Liver (tissue), 9 donors: ENCODE measurements around the gene DNAH8. TPM values are rescaled to one million over a fixed set of nuclear protein-coding genes. Genes with fewer than 3 reads are reported as not detected.

Experiments
- DNase-seq: peaks from one replicate; pipeline ENCODE4 v3.0.0-alpha.2; 2017; ENCODE audit warnings: low spot score
- H3K27ac ChIP-seq, 2 donors: one replicate each; pipeline ENCODE4 v1.7.0; 2013; ENCODE audit warnings: inconsistent platforms in 2 of 2, low read length in 2 of 2, control low read depth in 1 of 2, low read depth in 1 of 2, mild to moderate bottlenecking in 1 of 2
- H3K27me3 ChIP-seq, 4 donors: one replicate each; pipeline versions ENCODE4 v1.6.1 to v1.7.0; 2013; ENCODE audit warnings: low read length in 3 of 4, inconsistent platforms in 1 of 4, mild to moderate bottlenecking in 1 of 4, moderate library complexity in 1 of 4; ENCODE audit not compliant: control insufficient read depth in 4 of 4, insufficient read depth in 4 of 4
- H3K36me3 ChIP-seq, 4 donors: one replicate each; pipeline versions ENCODE4 v1.6.1 to v1.7.0; 2013; ENCODE audit warnings: low read length in 3 of 4, mild to moderate bottlenecking in 3 of 4, low read depth in 1 of 4, moderate library complexity in 1 of 4; ENCODE audit not compliant: control insufficient read depth in 4 of 4, insufficient read depth in 3 of 4
- H3K4me1 ChIP-seq, 4 donors: one replicate each; pipeline versions ENCODE4 v1.6.1 to v1.7.0; 2013; ENCODE audit warnings: low read length in 3 of 4, mild to moderate bottlenecking in 3 of 4, moderate library complexity in 1 of 4; ENCODE audit not compliant: control insufficient read depth in 4 of 4, insufficient read depth in 4 of 4
- H3K4me3 ChIP-seq, 3 donors: one replicate each; pipeline versions ENCODE4 v1.6.1 to v1.7.0; 2013; ENCODE audit warnings: low read length in 3 of 3, control low read depth in 1 of 3, low read depth in 1 of 3, mild to moderate bottlenecking in 1 of 3
- H3K9ac ChIP-seq, 2 donors: one replicate each; pipeline ENCODE4 v1.7.0; 2013; ENCODE audit warnings: low read length in 2 of 2, mild to moderate bottlenecking in 2 of 2, moderate library complexity in 2 of 2, control low read depth in 1 of 2, low read depth in 1 of 2
- H3K9me3 ChIP-seq, 4 donors: one replicate each; pipeline versions ENCODE4 v1.6.1 to v1.7.0; 2013; ENCODE audit warnings: low read length in 3 of 4; ENCODE audit not compliant: control insufficient read depth in 4 of 4
- ATF3 ChIP-seq: IDR thresholded peaks from 2 replicates; pipeline ENCODE4 v1.6.1; 2016; ENCODE audit warnings: antibody characterized with exemption
- CTCF ChIP-seq: fragments of 150-350 bp; IDR thresholded peaks from 2 replicates; pipeline ENCODE4 v1.5.1; 2017; ENCODE audit warnings: improper control_type of control experiment, low read depth, low read length; ENCODE audit not compliant: missing input control
- EGR1 ChIP-seq, 2 donors: IDR thresholded peaks; 2 replicates each; pipeline ENCODE4 v1.6.1; 2016 to 2018; ENCODE audit warnings: antibody characterized with exemption in 2 of 2, low read depth in 2 of 2
- FOXA1 ChIP-seq: IDR thresholded peaks from 2 replicates; pipeline ENCODE4 v1.6.1; 2016; ENCODE audit warnings: antibody characterized with exemption
- GABPA ChIP-seq, 2 donors: IDR thresholded peaks in 1 of 2; conservative IDR thresholded peaks in 1 of 2; 2 replicates each; pipeline ENCODE4 v1.6.1; 2016; ENCODE audit warnings: antibody characterized with exemption in 2 of 2, mild to moderate bottlenecking in 1 of 2, moderate library complexity in 1 of 2
- HNF4A ChIP-seq, 2 donors: conservative IDR thresholded peaks; 2 replicates each; pipeline ENCODE4 v1.6.1; 2016; ENCODE audit warnings: antibody characterized with exemption in 2 of 2, mild to moderate bottlenecking in 2 of 2
- HNF4G ChIP-seq: IDR thresholded peaks from 2 replicates; pipeline ENCODE4 v1.6.1; 2016; ENCODE audit warnings: antibody characterized with exemption
- JUND ChIP-seq, 2 donors: IDR thresholded peaks; 2 replicates each; pipeline ENCODE4 v1.6.1; 2016; ENCODE audit warnings: antibody characterized with exemption in 2 of 2
- NR2F2 ChIP-seq: IDR thresholded peaks from 2 replicates; pipeline ENCODE4 v1.6.1; 2016; ENCODE audit warnings: antibody characterized with exemption
- RAD21 ChIP-seq, 2 donors: IDR thresholded peaks; 2 replicates each; pipeline ENCODE4 v1.6.1; 2016; ENCODE audit warnings: antibody characterized with exemption in 2 of 2, mild to moderate bottlenecking in 2 of 2
- RXRA ChIP-seq, 2 donors: IDR thresholded peaks; 2 replicates each; pipeline ENCODE4 v1.6.1; 2017 to 2018; ENCODE audit warnings: antibody characterized with exemption in 2 of 2, mild to moderate bottlenecking in 1 of 2
- SP1 ChIP-seq: IDR thresholded peaks from 2 replicates; pipeline ENCODE4 v1.6.1; 2018; ENCODE audit warnings: antibody characterized with exemption, mild to moderate bottlenecking
- TAF1 ChIP-seq: conservative IDR thresholded peaks from 2 replicates; pipeline ENCODE4 v1.6.1; 2016; ENCODE audit warnings: antibody characterized with exemption, mild to moderate bottlenecking
- YY1 ChIP-seq: IDR thresholded peaks from 2 replicates; pipeline ENCODE4 v1.6.1; 2016; ENCODE audit warnings: antibody characterized with exemption, mild to moderate bottlenecking
- WGBS: extraction: QIAGEN DNeasy Blood & Tissue Kit; methylation state at CpG from one replicate; pipeline ENCODE4 v1.1.7; 2013; 5-methylcytosine and 5-hydroxymethylcytosine counted together
- polyA plus RNA-seq, 2 donors: library from polyadenylated mRNA; stranded (reverse) in 1 of 2; unstranded in 1 of 2; fragments of 200-250 nt in 1 of 2; fragments of >200 nt in 1 of 2; fragmentation: Nextera tagmentation in 1 of 2; extraction: Ambion mirVana in 1 of 2; gene quantifications; one replicate each; pipeline versions ENCODE4 v1.2.1 to v1.2.3, GENCODE V29; 2013 to 2015
- total RNA-seq, 2 donors: library from RNA; depleted of rRNA; stranded (reverse); fragments of >200 nt; gene quantifications; one replicate each; pipeline ENCODE4 v1.2.3, GENCODE V29; 2014
- TF ChIP-seq, protein P1 (sequence below): IDR thresholded peaks from 2 replicates; pipeline ENCODE4 v1.6.1; 2016; ENCODE audit warnings: antibody characterized with exemption
- TF ChIP-seq, protein P2 (sequence below): IDR thresholded peaks from 2 replicates; pipeline ENCODE4 v1.6.1; 2016; ENCODE audit warnings: antibody characterized with exemption, mild to moderate bottlenecking
- donor health status: healthy.
- donor health status: healthy.
- donor health status: healthy.
- donor health status: healthy.
- donor health status: healthy.

The DNAH8 gene
- total and polyA plus RNA-seq, 4 donors, result under 0.01 to 0.05 TPM; not detected in 2

DNA sequence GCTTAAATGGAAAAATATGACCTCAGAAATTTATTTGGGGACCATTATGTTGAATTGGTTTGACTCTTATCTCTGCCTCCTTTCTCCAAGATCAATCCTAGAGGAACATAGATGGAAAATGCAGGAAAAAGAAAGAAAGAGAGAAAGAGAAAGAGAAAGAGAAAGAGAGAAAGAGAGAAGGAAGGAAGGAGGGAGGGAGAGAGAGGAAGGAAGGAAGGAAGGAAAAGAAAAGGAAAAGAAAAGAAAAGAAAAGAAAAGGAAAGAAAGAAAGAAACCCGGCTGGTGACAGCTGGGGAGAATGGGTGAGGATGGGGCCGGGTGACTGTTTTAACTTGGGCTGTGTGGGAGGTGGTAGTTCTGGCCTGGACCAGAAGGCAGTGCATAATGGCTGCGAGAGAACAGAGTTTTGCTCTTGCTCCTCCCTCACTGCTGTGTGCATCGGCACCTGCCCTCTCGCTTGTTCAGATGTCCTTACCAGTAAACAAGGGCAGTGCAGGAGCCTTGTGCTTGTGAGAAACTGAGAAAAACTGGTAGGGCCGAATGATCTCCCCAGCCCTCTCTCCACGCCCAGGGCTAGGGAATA lies 36.8 kb upstream of the DNAH8 start:
- no peak overlapping the region for H3K4me3 ChIP-seq
- no peak for DNase-seq
- H3K9ac ChIP-seq, result no peak overlapping the region
- peaks cover 5 to 36% (median 13%) of the 10 kb centered on the region in 4 donors for H3K36me3 ChIP-seq
- TF ChIP-seq RAD21 (IDR thresholded peaks at IDR 0.05) (no peak), EGR1 (IDR thresholded peaks at IDR 0.05; ENCODE audit: low read depth in 2 of 2) (no peak), JUND (IDR thresholded peaks at IDR 0.05) (no peak), FOXA1 (no peak), NR2F2 (no peak)
- no peak overlapping the region for H3K27ac ChIP-seq
- WGBS, result 87% methylated on average over 7 of the region's 7 CpGs
- no peaks in the 10 kb centered on the region for H3K9me3 ChIP-seq
- no peaks in the 10 kb centered on the region for H3K27me3 ChIP-seq
- H3K4me1 ChIP-seq, result no peaks in the 10 kb centered on the region

GRCh38 chr6:38679668-38680067 lies 35.4 kb upstream of the DNAH8 start:
- H3K36me3 ChIP-seq, result peaks cover 7 to 34% (median 13%) of the 10 kb centered on the region in 4 donors
- H3K4me3 ChIP-seq, result no peak overlapping the region
- 99% methylated on average over 1 of the region's 1 CpG for WGBS
- no peaks in the 10 kb centered on the region for H3K27me3 ChIP-seq
- no peak overlapping the region for H3K9ac ChIP-seq
- H3K27ac ChIP-seq, result no peak overlapping the region
- no peaks in the 10 kb centered on the region for H3K9me3 ChIP-seq
- TF ChIP-seq FOXA1 (no peak), JUND (IDR thresholded peaks at IDR 0.05) (no peak), RXRA (IDR thresholded peaks at IDR 0.05) (no peak), RAD21 (IDR thresholded peaks at IDR 0.05) (no peak), GABPA (IDR thresholded peaks at IDR 0.05 in 1 of 2, conservative IDR thresholded peaks at IDR 0.05 in 1 of 2) (no peak), SP1 (no peak), ATF3 (no peak), HNF4A (conservative IDR thresholded peaks at IDR 0.05) (no peak), TAF1 (no peak), EGR1 (IDR thresholded peaks at IDR 0.05; ENCODE audit: low read depth in 2 of 2) (no peak), HNF4G (no peak), NR2F2 (no peak), YY1 (no peak), CTCF (no peak)
- TF ChIP-seq, protein P1, sequence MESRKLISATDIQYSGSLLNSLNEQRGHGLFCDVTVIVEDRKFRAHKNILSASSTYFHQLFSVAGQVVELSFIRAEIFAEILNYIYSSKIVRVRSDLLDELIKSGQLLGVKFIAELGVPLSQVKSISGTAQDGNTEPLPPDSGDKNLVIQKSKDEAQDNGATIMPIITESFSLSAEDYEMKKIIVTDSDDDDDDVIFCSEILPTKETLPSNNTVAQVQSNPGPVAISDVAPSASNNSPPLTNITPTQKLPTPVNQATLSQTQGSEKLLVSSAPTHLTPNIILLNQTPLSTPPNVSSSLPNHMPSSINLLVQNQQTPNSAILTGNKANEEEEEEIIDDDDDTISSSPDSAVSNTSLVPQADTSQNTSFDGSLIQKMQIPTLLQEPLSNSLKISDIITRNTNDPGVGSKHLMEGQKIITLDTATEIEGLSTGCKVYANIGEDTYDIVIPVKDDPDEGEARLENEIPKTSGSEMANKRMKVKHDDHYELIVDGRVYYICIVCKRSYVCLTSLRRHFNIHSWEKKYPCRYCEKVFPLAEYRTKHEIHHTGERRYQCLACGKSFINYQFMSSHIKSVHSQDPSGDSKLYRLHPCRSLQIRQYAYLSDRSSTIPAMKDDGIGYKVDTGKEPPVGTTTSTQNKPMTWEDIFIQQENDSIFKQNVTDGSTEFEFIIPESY, result no peak
- TF ChIP-seq, protein P2, sequence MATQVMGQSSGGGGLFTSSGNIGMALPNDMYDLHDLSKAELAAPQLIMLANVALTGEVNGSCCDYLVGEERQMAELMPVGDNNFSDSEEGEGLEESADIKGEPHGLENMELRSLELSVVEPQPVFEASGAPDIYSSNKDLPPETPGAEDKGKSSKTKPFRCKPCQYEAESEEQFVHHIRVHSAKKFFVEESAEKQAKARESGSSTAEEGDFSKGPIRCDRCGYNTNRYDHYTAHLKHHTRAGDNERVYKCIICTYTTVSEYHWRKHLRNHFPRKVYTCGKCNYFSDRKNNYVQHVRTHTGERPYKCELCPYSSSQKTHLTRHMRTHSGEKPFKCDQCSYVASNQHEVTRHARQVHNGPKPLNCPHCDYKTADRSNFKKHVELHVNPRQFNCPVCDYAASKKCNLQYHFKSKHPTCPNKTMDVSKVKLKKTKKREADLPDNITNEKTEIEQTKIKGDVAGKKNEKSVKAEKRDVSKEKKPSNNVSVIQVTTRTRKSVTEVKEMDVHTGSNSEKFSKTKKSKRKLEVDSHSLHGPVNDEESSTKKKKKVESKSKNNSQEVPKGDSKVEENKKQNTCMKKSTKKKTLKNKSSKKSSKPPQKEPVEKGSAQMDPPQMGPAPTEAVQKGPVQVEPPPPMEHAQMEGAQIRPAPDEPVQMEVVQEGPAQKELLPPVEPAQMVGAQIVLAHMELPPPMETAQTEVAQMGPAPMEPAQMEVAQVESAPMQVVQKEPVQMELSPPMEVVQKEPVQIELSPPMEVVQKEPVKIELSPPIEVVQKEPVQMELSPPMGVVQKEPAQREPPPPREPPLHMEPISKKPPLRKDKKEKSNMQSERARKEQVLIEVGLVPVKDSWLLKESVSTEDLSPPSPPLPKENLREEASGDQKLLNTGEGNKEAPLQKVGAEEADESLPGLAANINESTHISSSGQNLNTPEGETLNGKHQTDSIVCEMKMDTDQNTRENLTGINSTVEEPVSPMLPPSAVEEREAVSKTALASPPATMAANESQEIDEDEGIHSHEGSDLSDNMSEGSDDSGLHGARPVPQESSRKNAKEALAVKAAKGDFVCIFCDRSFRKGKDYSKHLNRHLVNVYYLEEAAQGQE, result no peak
- no peaks in the 10 kb centered on the region for H3K4me1 ChIP-seq
- no peak for DNase-seq
